K562 (cell line): ENCODE data around the gene SCAMP3. TPM values are rescaled to one million over a fixed set of nuclear protein-coding genes. Genes with fewer than 3 reads are reported as not detected.

ENCODE experiments used
- ARID3A ChIP-seq: IDR thresholded peaks from 2 replicates; pipeline ENCODE4 v1.6.1; 2012; ENCODE audit warnings: low read depth, low read length, improper control_type of control experiment, borderline replicate concordance
- BACH1 ChIP-seq: fragments of 200-800 bp; sonication (Bioruptor generic); IDR thresholded peaks from 2 replicates; pipeline ENCODE4 v1.6.1; 2016; ENCODE audit warnings: missing genetic modification characterization, missing compliant biosample characterization
- BRF2 ChIP-seq: IDR thresholded peaks from 3 replicates; pipeline ENCODE4 v1.6.1; 2011; ENCODE audit warnings: borderline replicate concordance, mild to moderate bottlenecking; ENCODE audit not compliant: insufficient read length, insufficient read depth
- CAMTA2 ChIP-seq: fragments of 250-450 bp; sonication (Bioruptor Pico); conservative IDR thresholded peaks from 2 replicates; pipeline ENCODE4 v1.5.1; 2022
- CBX3 ChIP-seq, 2 experiments: IDR thresholded peaks; 1 replicate in 1 of 2; 2 replicates in 1 of 2; pipeline ENCODE4 v1.6.1; 2012; ENCODE audit warnings: inconsistent platforms in 2 of 2, low read length in 2 of 2, borderline replicate concordance in 1 of 2, control low read depth in 1 of 2
- ESRRA ChIP-seq: fragments of 450-650 bp; IDR thresholded peaks from 2 replicates; pipeline ENCODE4 v1.6.1; 2014; ENCODE audit warnings: low read depth, mild to moderate bottlenecking, moderate library complexity, borderline replicate concordance
- ETV6 ChIP-seq, 3 experiments: fragments of 150-350 bp in 1 of 3; sonication (generic) in 1 of 3; formaldehyde crosslinking in 1 of 3; IDR thresholded peaks; 2 replicates each; pipeline versions ENCODE4 v1.6.1 to v1.8.0; 2014 to 2022; ENCODE audit warnings: borderline replicate concordance in 2 of 3, low read depth in 2 of 3, antibody characterized with exemption in 1 of 3, low read length in 1 of 3, mild to moderate bottlenecking in 1 of 3, missing genetic modification reagents in 1 of 3
- HNRNPLL ChIP-seq: fragments of 200-400 bp; formaldehyde crosslinking; IDR thresholded peaks from 2 replicates; pipeline ENCODE4 v1.6.1; 2017; ENCODE audit warnings: low read length, low read depth, mild to moderate bottlenecking; ENCODE audit not compliant: poor library complexity, severe bottlenecking
- MYBL2 ChIP-seq, 2 experiments: fragments of 450-650 bp in 1 of 2; sonication (generic) in 1 of 2; formaldehyde crosslinking in 1 of 2; IDR thresholded peaks; 2 replicates each; pipeline versions ENCODE4 v1.6.1 to v1.8.1; 2017 to 2022; ENCODE audit warnings: borderline replicate concordance in 1 of 2, inconsistent platforms in 1 of 2, low read depth in 1 of 2, mild to moderate bottlenecking in 1 of 2, missing genetic modification reagents in 1 of 2, moderate library complexity in 1 of 2
- NR3C1 ChIP-seq: sonication (generic); formaldehyde crosslinking; IDR thresholded peaks from 2 replicates; pipeline ENCODE4 v1.8.1; 2022; ENCODE audit warnings: missing genetic modification reagents
- SIRT6 ChIP-seq: IDR thresholded peaks from one replicate; pipeline ENCODE4 v1.6.1; 2012; ENCODE audit warnings: low read depth, mild to moderate bottlenecking, control low read depth, inconsistent platforms, low read length, moderate library complexity
- ZFP1 ChIP-seq: fragments of 450-650 bp; formaldehyde crosslinking; IDR thresholded peaks from 2 replicates; pipeline ENCODE4 v1.4.0; 2020; ENCODE audit warnings: mild to moderate bottlenecking, mixed read lengths
- ZNF507 ChIP-seq: conservative IDR thresholded peaks from 2 replicates; pipeline ENCODE4 v1.6.1; 2017; ENCODE audit warnings: missing genetic modification characterization, missing compliant biosample characterization
- ZNF644 ChIP-seq: fragments of 200-800 bp; sonication (Bioruptor generic); IDR thresholded peaks from 2 replicates; pipeline ENCODE4 v1.6.1; 2016; ENCODE audit warnings: low read depth, missing genetic modification characterization, missing compliant biosample characterization
- ZNF778 ChIP-seq: fragments of 450-650 bp; formaldehyde crosslinking; IDR thresholded peaks from 2 replicates; pipeline ENCODE4 v1.4.0; 2020; ENCODE audit warnings: mild to moderate bottlenecking, moderate library complexity
- polyA plus RNA-seq, 8 experiments: library from polyadenylated mRNA; depleted of rRNA in 4 of 8; stranded (reverse) in 5 of 8; unstranded in 3 of 8; fragments of >200 nt; fragmentation: Nextera tagmentation in 2 of 8; fragmentation: Illumina TruSeq in 1 of 8; extraction: Ambion mirVana in 2 of 8; extraction: Trizol in 1 of 8; gene quantifications; 2 replicates each; pipeline versions ENCODE4 v1.2.1 to v1.2.3, GENCODE V29; 2011 to 2014; ENCODE audit warnings: inconsistent platforms in 1 of 8, missing spikeins in 1 of 8
- total RNA-seq, 7 experiments: library from RNA; depleted of rRNA in 6 of 7; stranded (reverse); fragments of >200 nt in 6 of 7; fragmentation: Illumina TruSeq in 2 of 7; extraction: Trizol in 2 of 7; gene quantifications; 2 replicates each; pipeline versions ENCODE4 v1.2.1 to v1.2.3, GENCODE V29; 2011 to 2021; ENCODE audit warnings: low replicate concordance in 1 of 7
- TF ChIP-seq, protein P1 (sequence below): fragments of 450-650 bp; IDR thresholded peaks from 2 replicates; pipeline ENCODE4 v1.6.1; 2018; ENCODE audit not compliant: partially characterized antibody
- TF ChIP-seq, protein P2 (sequence below): fragments of 450-650 bp; IDR thresholded peaks from 2 replicates; pipeline ENCODE4 v1.7.0; 2016; ENCODE audit warnings: borderline replicate concordance

SCAMP3 gene
- total and polyA plus RNA-seq, 9 of the 15 experiments (the other 6 are each of a cell fraction or from before 2014, with no cell fraction given), result 14.2 to 131 (median 86.1) TPM

DNA sequence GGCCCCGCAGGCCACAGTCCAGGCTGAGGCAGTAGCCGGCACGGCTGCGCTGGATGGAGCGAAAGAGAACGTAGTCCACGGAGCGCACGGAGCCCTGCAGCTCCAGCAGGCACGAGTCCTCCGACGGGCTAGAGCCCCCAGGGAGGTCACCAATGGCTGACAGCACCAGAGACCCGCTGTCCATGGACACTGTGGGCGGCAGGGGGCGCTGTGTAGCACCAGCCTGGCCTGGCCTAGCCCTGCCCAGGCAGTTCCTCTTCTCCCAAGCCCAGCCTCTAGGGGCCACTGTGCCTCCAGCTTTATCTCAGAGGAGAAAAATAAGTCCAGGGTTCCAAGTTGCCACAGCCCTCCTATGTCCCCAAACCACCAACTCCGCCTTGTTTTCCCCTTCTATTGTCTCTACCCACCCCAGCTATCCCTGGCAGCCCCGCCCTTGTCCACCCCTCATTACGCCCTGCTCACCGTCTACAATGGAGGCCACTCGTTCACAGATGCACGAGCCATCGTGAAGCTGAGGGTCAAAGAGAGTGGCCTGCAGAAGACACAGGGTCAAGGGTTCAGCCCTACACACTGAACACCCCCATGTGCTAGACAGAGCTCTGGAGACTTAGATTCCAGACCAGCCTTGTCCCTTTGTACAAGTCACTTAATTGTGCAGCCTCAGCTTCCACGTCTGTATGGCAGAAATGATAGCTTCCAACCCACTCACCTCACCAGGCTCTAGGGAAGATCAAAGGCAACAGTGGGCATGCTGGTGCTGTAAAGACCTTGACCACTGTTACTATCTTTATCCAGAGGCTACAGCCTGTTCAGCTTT, 11.3 kb downstream of the SCAMP3 start (continued):
- TF ChIP-seq SIRT6 (no peak), ZNF778 (no peak), CAMTA2 (CRISPR knock-in tag) (no peak), CBX3 (IDR thresholded peaks at IDR 0.05; ENCODE audit: borderline replicate concordance in 1 of 2, low read length in 2 of 2) (peak in 1 of 2 experiments; percentile 62; a peak in 1 of 3 replicates), ZNF644 (tag) (no peak), ARID3A (no peak), ETV6 (IDR thresholded peaks at IDR 0.05; ENCODE audit: borderline replicate concordance in 1 of 2, low read depth in 2 of 2, low read length in 1 of 2) (no peak), ETV6 (CRISPR knock-in tag; IDR thresholded peaks at IDR 0.05; ENCODE audit: borderline replicate concordance) (no peak), HNRNPLL (no peak), NR3C1 (CRISPR knock-in tag) (no peak), BACH1 (tag) (no peak), MYBL2 (IDR thresholded peaks at IDR 0.05; ENCODE audit: low read depth) (no peak), MYBL2 (CRISPR knock-in tag; IDR thresholded peaks at IDR 0.05; ENCODE audit: borderline replicate concordance) (no peak), BRF2 (no peak), ESRRA (peak; percentile 59; the same call in 1 of the 2 replicates), ZFP1 (CRISPR knock-in tag) (no peak), ZNF507 (no peak)
- TF ChIP-seq, protein P1, sequence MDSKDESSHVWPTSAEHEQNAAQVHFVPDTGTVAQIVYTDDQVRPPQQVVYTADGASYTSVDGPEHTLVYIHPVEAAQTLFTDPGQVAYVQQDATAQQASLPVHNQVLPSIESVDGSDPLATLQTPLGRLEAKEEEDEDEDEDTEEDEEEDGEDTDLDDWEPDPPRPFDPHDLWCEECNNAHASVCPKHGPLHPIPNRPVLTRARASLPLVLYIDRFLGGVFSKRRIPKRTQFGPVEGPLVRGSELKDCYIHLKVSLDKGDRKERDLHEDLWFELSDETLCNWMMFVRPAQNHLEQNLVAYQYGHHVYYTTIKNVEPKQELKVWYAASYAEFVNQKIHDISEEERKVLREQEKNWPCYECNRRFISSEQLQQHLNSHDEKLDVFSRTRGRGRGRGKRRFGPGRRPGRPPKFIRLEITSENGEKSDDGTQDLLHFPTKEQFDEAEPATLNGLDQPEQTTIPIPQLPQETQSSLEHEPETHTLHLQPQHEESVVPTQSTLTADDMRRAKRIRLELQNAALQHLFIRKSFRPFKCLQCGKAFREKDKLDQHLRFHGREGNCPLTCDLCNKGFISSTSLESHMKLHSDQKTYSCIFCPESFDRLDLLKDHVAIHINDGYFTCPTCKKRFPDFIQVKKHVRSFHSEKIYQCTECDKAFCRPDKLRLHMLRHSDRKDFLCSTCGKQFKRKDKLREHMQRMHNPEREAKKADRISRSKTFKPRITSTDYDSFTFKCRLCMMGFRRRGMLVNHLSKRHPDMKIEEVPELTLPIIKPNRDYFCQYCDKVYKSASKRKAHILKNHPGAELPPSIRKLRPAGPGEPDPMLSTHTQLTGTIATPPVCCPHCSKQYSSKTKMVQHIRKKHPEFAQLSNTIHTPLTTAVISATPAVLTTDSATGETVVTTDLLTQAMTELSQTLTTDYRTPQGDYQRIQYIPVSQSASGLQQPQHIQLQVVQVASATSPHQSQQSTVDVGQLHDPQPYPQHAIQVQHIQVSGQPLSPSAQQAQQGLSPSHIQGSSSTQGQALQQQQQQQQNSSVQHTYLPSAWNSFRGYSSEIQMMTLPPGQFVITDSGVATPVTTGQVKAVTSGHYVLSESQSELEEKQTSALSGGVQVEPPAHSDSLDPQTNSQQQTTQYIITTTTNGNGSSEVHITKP, result no peak
- TF ChIP-seq, protein P2, sequence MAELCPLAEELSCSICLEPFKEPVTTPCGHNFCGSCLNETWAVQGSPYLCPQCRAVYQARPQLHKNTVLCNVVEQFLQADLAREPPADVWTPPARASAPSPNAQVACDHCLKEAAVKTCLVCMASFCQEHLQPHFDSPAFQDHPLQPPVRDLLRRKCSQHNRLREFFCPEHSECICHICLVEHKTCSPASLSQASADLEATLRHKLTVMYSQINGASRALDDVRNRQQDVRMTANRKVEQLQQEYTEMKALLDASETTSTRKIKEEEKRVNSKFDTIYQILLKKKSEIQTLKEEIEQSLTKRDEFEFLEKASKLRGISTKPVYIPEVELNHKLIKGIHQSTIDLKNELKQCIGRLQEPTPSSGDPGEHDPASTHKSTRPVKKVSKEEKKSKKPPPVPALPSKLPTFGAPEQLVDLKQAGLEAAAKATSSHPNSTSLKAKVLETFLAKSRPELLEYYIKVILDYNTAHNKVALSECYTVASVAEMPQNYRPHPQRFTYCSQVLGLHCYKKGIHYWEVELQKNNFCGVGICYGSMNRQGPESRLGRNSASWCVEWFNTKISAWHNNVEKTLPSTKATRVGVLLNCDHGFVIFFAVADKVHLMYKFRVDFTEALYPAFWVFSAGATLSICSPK, result no peak
